Smooth muscle cell (in vitro differentiated cells): Measurements from ENCODE around the gene CBY1. TPM values are rescaled to one million over a fixed set of nuclear protein-coding genes. Genes with fewer than 3 reads are reported as not detected.

Experiments
- DNase-seq: peaks from one replicate; lab custom pipeline; 2025; ENCODE audit not compliant: unreplicated experiment; lab: John Stamatoyannopoulos, UW
- H2AFZ ChIP-seq: fragments of 200-600 bp; sonication (generic); 2 replicates; pipeline ENCODE4 v1.6.0; 2016; ENCODE audit warnings: antibody characterized with exemption, low read depth, mild to moderate bottlenecking
- H3F3A ChIP-seq: fragments of 200-600 bp; sonication (generic); 2 replicates; pipeline ENCODE4 v1.6.0; 2017; ENCODE audit warnings: antibody characterized with exemption, low read depth
- H3K27ac ChIP-seq: fragments of 200-600 bp; sonication (generic); 2 replicates; pipeline ENCODE4 v1.5.1; 2016; ENCODE audit warnings: low read depth, mild to moderate bottlenecking
- H3K27me3 ChIP-seq: fragments of 200-600 bp; sonication (generic); 2 replicates; pipeline ENCODE4 v1.6.1; 2016; ENCODE audit warnings: low read depth, mild to moderate bottlenecking
- H3K36me3 ChIP-seq: fragments of 200-600 bp; sonication (generic); 2 replicates; pipeline ENCODE4 v1.5.1; 2016; ENCODE audit warnings: low read depth
- H3K4me1 ChIP-seq: fragments of 200-600 bp; sonication (generic); 2 replicates; pipeline ENCODE4 v1.5.1; 2016; ENCODE audit warnings: low read depth
- H3K4me2 ChIP-seq: fragments of 200-600 bp; sonication (generic); 2 replicates; pipeline ENCODE4 v1.6.0; 2016; ENCODE audit warnings: mild to moderate bottlenecking
- H3K4me3 ChIP-seq: fragments of 200-600 bp; sonication (generic); 2 replicates; pipeline ENCODE4 v1.5.1; 2016; ENCODE audit warnings: mild to moderate bottlenecking
- H3K79me2 ChIP-seq: fragments of 200-600 bp; sonication (generic); 2 replicates; pipeline ENCODE4 v1.6.0; 2016; ENCODE audit warnings: low read depth, mild to moderate bottlenecking
- H3K9ac ChIP-seq: fragments of 200-600 bp; sonication (generic); 2 replicates; pipeline ENCODE4 v1.6.0; 2016; ENCODE audit warnings: low read depth
- H3K9me3 ChIP-seq: fragments of 200-600 bp; sonication (generic); replicated peaks from 2 replicates; pipeline ENCODE4 v1.5.1; 2016; ENCODE audit warnings: low read depth
- H4K20me1 ChIP-seq: fragments of 200-600 bp; sonication (generic); 2 replicates; pipeline ENCODE4 v1.6.0; 2016; ENCODE audit warnings: low read depth
- CTCF ChIP-seq: fragments of 200-600 bp; sonication (generic); IDR thresholded peaks from 2 replicates; pipeline ENCODE4 v1.5.1; 2017; ENCODE audit warnings: borderline replicate concordance, mild to moderate bottlenecking, antibody characterized with exemption; ENCODE audit not compliant: insufficient read depth, poor library complexity, severe bottlenecking
- WGBS: methylation state at CpG from one replicate; pipeline ENCODE4 v1.1.7; 2016; ENCODE audit warnings: low lambda C conversion rate; 5-methylcytosine and 5-hydroxymethylcytosine counted together
- polyA plus RNA-seq: library from polyadenylated mRNA; unstranded; fragments of >200 nt; fragmentation: Nextera tagmentation; extraction: Ambion mirVana; gene quantifications from 2 replicates; pipeline ENCODE4 v1.2.1, GENCODE V29; 2016
- total RNA-seq: library from RNA; depleted of rRNA; stranded (reverse); fragments of >200 nt; gene quantifications from 2 replicates; pipeline ENCODE4 v1.2.3, GENCODE V29; 2014

CBY1 gene
- total and polyA plus RNA-seq, 2 experiments from 2014 or later: 12.3 to 52.9 TPM

- peak overlapping the region; percentile 98 for H3K9ac ChIP-seq
- H3K4me2 ChIP-seq: peak overlapping the region; percentile 88
- DNase-seq: no peak
- no peak for TF ChIP-seq CTCF
- peaks cover 63% of the 10 kb centered on the region for H3K79me2 ChIP-seq
- peaks cover 51% of the 10 kb centered on the region for H4K20me1 ChIP-seq
- no peaks in the 10 kb centered on the region for H3K9me3 ChIP-seq
- H2AFZ ChIP-seq: no peak overlapping the region
- 72% methylated on average over 5 of the region's 5 CpGs for WGBS
- no peaks in the 10 kb centered on the region for H3F3A ChIP-seq
- H3K4me3 ChIP-seq: peak overlapping the region; percentile 96
- H3K27ac ChIP-seq: peak overlapping the region; percentile 94
- no peaks in the 10 kb centered on the region for H3K27me3 ChIP-seq
- H3K4me1 ChIP-seq: peaks cover 32% of the 10 kb centered on the region
- no peaks in the 10 kb centered on the region for H3K36me3 ChIP-seq
Measured at GRCh38 chr22:38699143-38699542, 42.7 kb downstream of the CBY1 start.

GRCh38 chr22:38699784-38700183 is 43.3 kb downstream of the CBY1 start:
- peaks cover 46% of the 10 kb centered on the region for H4K20me1 ChIP-seq
- H3K9ac ChIP-seq: peak overlapping the region; percentile 98
- no peaks in the 10 kb centered on the region for H3K27me3 ChIP-seq
- H3K79me2 ChIP-seq: peaks cover 56% of the 10 kb centered on the region
- no peak for DNase-seq
- no peak for TF ChIP-seq CTCF
- H3K27ac ChIP-seq: peak overlapping the region; percentile 94
- H2AFZ ChIP-seq: no peak overlapping the region
- H3K9me3 ChIP-seq: no peaks in the 10 kb centered on the region
- peak overlapping the region; percentile 88 for H3K4me2 ChIP-seq
- H3K4me3 ChIP-seq: peak overlapping the region; percentile 96
- H3K4me1 ChIP-seq: peaks cover 33% of the 10 kb centered on the region
- 17% methylated on average over 6 of the region's 6 CpGs for WGBS
- no peaks in the 10 kb centered on the region for H3K36me3 ChIP-seq
- H3F3A ChIP-seq: peaks cover under 1% of the 10 kb centered on the region

- under 1% methylated on average over 35 of the region's 57 CpGs for WGBS
- H3K79me2 ChIP-seq: peaks cover 51% of the 10 kb centered on the region
Measured at GRCh38 chr22:38700270-38700788, 43.9 kb downstream of the CBY1 start.

More at GRCh38 chr22:38700270-38700788, 43.9 kb downstream of the CBY1 start:
- Histone ChIP-seq H3K27me3 (no peaks in the 10 kb centered on the region), H3K4me2 (peak overlapping the region; percentile 88), H3K9ac (peak overlapping the region; percentile 98), H3K9me3 (no peaks in the 10 kb centered on the region), H3F3A (peaks cover 3% of the 10 kb centered on the region), H3K36me3 (no peaks in the 10 kb centered on the region), H3K4me3 (peak overlapping the region; percentile 96), H3K4me1 (peaks cover 37% of the 10 kb centered on the region), H2AFZ (peak overlapping the region; percentile 74), H4K20me1 (peaks cover 42% of the 10 kb centered on the region), H3K27ac (peak overlapping the region; percentile 94)
- TF ChIP-seq CTCF: no peak
- no peak for DNase-seq
